NCI-H345 treated with DMSO at 0.1 percent for 48 hours (cell line): Measurements from ENCODE around the gene SETD1A.
A peak's percentile ranks its signal among the peaks of the same experiment; 100 is the strongest.

Experiments
- DNase-seq: peaks from one replicate; lab custom pipeline; 2025; ENCODE audit not compliant: unreplicated experiment; lab: John Stamatoyannopoulos, UW

SETD1A gene

DNA sequence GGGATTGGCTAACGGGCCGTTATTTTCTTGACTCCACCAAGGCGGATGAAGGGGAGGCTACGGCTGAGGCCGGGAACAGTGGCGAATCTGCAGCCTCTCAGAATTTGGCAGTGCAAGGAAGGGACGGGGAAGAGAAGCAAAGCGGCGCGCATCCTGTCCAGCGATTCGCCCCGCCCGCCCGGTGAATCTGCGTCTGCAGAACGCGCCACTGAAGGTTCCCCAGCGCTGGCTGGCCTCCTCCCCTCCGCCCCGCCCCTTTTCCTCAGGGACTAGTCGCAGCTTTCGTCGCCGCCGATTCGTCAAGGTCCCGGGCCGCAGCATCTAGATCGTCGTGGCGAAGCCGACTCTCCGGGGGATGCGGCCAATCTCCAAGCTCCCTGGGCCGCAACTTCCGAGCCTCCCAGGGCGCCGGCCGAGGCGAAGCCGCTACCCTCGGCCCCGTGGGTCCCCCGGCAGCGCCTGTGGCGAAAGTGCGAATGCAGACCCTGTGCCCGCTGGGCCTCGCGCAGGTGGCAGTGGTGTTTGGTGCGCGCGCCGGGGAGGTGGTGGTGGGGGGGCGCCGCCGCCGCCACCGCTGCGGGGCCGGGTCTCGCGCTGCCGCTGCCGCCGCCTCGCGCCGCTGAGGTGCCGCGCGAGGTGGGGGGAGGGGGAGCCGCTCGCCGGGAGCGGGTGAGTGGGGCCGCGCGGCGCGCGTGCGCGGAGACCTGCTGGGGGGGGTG, at the start of gene SETD1A:
TSS of gene SETD1A (plus strand) at position 299 of the 719 bp plus-strand sequence. CDS start 978 bp downstream, outside the sequence.
- peak; percentile 90 for DNase-seq

DNA sequence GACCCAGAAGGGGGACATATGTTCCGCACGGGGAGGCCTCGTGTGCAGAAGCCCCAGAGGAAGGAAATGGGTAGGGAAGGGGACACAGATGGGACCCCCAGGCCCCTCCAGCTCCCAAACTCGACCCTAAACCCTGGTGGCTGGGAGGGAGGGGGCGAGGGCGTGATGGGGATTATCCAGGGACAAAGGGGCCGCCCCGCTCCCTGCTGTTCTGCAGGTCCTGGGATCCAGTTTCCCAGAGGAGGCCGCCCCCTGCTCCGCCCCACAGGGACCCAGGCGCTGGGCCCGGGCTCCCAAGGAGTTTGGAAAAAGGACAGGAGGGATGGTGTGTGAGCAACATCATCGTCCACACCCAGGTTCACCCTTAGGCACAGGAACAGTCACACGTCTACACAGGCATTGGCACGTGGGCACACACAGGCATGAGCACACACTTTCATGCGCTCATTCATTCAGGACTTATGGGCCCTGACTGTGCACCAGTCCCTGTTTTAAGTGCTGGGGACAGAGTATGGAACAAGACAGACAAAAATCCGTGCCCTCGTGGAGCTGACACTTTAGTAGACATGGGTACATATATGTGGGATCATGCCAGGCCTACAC, 47.0 kb upstream of the SETD1A start:
- DNase-seq = no peak

DNA sequence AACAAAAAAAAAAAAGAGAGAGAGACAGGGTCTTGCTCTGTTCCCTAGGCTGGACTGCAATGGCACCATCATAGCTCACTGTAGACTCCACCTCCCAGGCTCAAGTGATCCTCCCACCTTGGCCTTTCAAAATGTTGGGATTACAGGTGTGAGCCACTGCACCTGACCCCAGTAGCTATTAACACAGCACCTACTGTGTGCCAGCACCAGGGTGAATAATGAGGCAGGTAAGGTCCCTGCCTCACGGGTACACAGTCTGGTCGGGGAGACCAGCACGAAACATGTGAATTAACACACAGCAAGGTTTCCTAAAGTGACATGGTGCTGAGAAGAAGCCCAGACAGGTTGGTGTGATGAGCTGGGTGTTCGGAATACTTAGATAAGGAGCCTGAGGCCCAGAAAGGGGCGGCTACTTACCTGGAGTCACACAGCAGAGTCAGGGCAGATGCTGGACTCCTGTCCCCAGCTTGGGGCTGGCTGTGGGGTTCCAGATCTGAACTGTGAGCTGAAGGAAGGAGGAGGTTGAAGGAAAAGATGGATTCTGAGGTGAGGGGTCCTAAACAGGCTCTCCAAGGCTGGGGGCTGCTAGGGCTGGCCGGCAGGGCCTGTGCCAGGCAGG, 44.7 kb upstream of the SETD1A start:
- DNase-seq = no peak

DNA sequence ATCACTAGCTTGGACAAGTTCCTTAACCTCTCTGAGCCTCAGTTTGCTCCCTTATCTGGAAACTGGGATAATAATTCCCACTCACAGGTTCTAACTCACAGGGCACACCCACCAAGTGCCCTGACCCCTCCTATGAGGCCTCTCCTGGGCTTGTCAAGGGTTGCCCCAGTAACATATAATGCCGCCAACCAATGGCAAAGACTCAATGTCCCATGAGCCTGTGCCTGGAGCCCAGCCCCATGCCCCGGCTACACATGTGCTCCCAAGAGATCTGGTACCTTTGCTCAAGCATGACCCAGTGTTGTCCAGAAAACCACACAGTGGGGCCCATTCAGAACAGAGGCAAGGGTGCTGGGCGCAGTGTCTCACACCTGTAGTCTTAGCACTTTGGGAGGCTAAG, 42.7 kb upstream of the SETD1A start:
- no peak for DNase-seq

DNA sequence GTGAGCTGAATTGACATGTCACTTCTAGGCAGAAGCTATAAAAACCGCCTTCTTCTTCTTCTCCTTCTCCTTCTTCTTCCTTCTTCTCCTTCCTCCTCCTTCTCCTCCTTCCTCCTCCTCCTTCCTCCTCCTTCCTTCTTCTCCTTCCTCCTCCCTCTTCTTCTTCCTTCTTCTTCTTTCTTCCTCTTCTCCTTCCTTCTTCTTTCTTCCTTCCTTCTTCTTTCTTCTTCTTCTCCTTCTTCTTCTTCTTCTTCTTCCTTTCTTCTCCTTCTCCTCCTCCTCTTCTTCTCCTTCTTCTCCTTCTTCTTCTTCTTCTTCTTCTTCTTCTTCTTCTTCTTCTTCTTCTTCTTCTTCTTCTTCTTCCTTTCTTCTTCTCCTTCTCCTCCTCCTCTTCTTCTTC, 38.9 kb upstream of the SETD1A start:
- no peak for DNase-seq

DNA sequence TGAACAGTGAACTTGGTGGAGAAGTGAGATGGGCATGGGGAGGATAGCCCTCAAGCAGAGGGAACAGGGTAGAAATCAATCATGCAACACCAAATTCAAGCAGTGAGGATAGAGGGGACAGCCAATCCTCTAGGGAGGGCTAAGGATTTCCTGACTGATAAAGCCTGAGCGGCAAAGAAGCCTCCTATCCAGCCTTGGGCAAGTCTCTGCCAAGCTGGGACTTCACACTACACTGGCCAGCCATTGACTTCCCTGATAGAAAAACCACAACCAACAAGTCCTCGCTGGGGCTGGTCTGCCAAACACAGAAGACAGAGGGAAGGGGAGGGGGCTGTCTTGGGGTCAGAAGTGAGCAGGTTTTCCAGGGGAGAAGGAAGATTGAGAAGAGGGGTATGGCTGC, 36.7 kb upstream of the SETD1A start:
- no peak for DNase-seq

DNA sequence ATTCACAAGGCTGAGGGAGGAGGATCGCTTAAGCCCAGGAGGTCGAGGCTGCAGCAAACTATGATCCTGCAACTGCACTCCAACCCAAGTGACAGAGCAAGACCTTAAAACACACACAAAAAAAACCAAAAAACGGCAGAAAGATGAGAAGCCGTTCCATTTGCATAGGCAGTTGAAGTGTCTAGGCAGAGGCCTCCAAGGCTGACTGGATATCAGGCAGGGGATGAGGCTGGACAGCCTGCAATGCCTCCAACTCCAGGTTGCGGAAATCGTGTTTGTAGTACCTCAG, 36.2 kb upstream of the SETD1A start:
- DNase-seq = no peak

DNA sequence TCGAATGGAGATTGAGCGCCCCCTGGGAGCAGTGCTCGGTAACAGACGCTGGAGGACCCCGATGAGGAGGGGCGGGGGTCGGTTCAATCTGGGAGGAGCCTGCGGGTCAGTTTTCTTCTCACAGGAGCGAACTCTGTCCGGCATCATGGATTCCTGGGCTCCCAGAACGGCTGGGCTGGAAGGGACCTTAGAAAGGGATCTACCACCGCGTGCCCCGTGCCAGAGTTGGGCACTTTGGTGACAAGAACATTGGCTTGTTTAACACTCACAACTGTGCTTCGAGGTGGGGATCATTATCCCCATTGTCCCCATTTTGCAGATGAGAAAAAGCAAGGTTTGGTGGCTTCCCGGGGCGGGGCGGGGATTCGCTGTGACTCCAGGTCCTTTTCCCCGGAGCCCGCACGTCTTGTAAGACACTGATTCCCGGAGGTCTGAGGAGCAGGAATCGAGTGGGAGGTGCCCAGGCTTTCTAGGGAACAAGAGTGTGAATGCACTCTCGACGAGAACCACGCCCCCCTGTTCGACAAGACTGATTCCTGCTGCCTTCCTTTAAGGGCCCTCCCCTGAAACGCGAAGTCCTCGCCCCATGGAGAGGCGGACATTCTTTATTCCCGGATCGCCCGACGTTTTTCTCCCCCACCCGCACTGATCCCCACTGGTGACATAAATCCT, 35.7 kb upstream of the SETD1A start:
- DNase-seq = peak; percentile 94

DNA sequence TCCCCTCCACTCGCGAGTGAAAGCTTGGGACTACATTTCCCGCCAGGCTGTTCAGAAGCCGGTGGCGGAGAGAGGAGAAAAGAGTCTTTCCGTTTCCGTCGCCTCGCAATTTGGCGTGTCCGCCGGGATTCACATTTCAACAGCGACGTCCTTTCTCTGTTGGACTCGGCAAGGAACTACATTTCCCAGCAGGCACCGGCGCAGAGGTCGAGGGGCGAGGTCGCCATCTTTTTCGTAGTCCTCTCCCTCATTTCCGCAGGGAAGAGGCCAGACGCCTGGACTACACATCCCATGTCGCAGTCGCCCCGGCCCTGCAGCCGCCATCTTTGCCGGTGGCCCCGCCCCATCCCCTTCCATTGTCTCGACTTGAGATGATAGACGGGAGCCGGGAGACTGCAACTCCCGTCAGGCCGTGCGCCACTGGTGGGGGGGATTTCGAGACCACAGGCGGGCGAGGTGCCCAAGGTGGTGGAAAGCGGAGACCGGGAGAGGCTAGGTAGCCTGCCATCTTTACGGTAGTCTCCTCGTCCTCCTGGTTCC, 35.1 kb upstream of the SETD1A start:
- DNase-seq = peak; percentile 99

DNA sequence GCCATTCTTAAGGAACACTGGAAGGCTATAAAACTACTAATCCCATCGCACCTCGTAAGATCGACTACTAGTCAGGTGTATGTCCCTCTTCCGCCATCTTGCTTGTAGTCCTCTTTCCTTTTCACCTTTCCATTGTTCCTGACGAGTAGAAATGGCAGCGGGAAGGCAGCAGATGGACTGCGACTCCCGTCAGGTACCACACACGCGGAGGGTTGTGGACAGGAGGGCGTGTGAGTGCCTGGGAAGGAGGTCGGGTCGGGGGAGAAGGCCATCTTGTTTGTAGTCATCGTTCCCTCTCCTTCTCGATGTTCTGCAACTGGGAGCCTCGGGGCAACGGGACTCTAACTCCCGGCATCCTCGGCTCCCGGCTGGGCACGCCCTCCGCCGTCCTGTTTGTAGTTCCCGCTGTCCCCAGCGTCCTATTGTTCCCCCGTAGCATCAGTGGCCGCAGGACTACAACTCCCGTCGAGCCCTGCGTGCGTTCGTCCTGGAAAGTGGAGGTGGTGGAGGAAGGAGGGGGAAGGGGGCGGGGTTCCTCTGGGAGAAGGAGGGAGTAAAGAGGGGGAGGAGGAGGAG, 34.5 kb upstream of the SETD1A start:
- peak; percentile 99 for DNase-seq

DNA sequence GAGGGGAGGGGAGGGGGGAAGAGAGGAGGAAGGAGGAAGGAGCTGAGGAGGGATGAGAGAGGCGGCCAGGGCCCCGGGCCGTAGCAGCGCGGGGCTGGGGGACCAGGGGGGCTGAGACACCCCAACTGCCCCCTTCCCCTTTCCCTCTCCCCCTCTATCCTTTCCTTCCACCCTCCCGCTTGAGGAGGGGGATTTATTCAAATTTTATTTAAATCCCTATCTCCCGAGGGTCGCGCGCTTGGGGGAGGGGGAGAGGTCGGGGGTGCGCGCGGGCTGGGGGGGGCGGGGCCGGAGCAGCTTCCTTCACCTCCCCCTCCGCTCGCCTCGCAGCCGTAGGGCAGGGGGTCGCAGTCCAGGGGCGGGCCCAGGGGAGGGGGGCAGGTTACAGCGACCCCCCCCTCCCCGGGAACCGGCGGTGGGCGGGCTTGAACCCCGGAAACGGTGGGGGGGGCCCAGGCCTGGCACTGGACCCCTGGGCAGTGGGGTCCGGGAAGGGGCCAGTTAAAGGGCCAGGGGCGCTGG, 33.9 kb upstream of the SETD1A start, which contains the start of gene FBXL19:
TSS of gene FBXL19 (plus strand) at position 19 of the 522 bp plus-strand sequence. CDS start 2,183 bp downstream, outside the sequence.
- no peak for DNase-seq

DNA sequence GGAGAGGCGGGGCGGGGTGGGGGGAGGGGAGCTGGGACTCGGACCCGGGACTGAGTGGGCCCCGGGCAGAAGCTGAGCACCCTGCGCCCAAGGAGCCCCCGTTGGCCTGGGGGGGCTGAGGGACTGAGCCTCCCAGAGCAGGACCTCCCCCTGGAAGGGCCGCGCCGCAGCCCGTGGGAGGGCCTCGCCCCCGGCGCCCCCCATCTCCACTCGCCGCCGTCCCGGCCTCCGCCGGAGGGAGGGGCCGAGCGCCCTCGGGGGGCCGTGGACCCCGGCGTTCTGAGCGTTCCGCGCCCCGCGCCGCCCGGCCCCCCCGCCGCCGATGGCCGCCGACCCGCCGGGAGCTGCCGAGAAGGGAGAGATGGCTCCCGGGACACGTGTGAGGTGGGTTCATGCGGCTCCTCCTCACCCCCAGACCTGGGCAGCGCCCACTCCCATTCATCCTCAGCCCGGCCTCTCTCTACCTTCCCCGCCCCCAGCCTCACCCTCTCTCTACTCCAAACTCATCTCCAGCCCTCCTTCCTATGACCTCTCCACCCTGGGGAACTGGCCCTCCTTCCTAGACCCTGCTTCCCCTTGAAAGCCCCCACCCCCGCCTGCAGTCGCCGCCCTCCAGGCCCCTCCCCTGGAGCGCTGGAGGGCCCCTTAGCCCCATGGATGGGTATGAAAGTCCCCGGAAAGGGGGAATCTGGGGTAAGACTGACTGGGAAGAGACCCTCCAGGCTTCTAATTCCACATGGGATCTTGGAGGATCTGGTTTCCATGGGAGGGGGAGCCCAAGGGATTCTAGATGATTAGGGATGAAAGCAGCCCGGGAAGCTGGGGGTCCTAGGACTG, 33.3 kb upstream of the SETD1A start:
- DNase-seq = no peak

DNA sequence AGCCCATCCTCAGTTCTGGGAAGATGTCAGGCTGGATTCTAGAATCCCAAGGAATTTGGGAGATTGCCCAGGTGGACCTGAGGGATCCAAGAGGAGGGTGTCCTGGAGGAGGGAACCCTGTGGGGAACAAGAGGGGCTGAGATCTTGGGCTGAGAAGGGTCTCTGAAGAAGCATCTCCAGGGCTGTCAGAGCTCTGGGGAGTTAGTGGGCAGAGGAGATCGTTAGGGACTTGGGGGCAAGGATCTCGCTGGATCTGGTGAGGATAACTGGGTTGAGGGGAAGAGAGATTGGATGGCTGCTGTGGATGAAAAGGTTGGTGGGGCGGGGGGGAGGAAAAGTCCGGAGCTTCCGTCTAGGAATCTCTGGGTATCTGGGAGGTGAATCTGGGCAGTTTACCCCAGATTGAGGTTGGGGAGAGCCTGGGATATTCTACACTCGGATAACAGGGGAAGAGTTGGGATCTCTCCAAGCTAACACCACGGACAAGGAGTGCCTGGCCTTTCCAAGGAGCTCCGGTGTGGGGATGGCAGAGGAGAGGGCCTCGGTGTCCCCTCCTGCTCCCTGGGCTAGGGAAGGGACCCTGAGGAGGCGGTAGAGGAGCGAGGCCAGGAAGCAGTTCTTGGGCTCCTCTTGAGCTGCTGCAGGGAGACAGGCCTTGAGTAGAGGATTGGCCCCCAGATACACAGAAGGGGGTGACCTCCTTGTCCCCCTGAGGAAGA, 32.5 kb upstream of the SETD1A start:
- DNase-seq = no peak

DNA sequence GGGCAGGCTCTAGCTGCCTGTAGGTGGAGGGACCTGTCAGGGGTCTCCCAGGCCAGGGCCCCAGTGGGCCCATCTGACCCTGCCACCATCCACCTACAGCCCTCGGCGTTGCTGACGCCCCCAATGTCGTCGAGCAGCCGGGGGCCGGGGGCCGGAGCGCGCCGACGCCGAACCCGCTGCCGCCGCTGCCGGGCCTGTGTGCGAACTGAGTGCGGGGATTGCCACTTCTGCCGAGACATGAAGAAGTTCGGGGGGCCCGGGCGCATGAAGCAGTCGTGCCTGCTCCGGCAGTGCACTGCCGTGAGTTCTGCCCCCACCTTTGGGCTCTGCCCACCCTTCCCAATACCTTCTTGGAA, 31.9 kb upstream of the SETD1A start:
- no peak for DNase-seq

DNA sequence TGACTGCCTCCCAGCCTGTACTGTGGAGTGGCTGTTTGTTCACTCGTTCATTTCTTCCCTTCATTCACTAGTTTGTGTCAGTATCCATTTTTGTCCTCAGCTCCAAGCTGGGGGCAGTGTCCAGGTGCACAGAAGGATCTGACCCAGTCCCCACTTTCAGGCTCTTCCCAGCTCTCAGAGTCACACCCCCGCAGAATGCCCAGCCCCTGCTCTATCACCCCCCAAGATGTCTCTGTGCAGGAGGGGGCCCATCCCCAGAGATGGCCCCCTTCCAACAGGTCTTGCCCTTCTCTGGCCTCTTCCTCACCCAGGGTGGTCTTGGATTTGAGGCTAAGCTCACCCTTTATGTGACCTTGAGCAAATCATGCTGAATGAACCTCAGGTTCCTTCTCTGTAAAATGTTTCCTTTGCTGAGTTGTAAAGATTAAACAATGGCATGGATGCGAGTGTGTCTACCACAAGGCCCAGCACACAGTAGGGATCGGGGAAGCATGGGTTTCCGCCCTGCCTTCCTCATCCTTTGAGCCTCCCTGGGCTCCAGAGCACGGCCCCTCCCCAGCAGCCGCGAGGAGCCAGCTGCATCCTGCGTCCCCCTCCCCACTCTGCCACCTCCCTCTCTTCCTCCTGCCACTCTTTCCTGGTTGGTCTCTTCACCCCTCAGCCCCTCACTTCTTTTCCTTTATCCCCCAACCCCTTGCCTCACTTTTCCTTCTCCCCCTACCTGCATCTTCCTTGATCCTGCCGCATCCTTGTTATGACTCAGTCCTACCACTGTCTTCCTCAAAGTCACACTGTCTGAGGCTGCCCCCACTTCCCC, 31.4 kb upstream of the SETD1A start:
- DNase-seq = no peak

DNA sequence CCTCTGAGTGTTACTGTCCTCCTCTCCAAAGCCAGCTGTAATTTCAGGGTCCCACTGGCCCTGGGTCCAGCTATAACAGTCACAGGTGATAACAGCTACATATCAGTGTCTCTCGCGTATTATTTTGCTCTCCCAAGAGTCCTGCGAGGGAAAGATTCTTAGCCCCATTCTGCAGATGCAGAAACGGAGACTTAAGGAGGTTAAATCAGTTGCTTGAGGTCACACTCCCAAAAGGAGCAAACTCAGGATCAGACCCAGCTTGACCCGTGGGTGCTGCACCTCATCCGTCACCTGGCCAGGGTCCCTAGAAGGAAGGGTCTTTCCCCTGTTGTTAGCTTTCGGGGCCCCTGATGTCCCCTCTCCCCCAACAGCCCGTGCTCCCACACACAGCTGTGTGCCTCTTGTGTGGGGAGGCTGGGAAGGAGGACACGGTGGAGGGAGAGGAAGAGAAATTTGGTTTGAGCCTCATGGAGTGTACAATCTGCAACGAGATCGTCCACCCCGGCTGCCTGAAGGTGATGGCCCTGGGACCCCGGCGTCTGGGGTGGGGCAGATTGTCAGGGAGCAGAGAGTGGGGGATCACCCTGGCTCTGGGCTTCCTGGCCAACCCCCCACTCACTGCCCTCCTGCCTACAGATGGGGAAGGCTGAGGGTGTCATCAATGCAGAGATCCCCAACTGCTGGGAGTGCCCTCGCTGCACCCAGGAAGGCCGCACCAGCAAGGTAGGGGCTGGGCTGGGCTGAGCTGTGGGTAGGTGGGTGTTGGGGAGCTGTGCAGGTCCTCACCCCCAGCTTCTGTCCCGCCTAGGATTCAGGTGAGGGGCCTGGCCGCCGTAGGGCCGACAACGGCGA, 30.4 kb upstream of the SETD1A start:
- DNase-seq = no peak

DNA sequence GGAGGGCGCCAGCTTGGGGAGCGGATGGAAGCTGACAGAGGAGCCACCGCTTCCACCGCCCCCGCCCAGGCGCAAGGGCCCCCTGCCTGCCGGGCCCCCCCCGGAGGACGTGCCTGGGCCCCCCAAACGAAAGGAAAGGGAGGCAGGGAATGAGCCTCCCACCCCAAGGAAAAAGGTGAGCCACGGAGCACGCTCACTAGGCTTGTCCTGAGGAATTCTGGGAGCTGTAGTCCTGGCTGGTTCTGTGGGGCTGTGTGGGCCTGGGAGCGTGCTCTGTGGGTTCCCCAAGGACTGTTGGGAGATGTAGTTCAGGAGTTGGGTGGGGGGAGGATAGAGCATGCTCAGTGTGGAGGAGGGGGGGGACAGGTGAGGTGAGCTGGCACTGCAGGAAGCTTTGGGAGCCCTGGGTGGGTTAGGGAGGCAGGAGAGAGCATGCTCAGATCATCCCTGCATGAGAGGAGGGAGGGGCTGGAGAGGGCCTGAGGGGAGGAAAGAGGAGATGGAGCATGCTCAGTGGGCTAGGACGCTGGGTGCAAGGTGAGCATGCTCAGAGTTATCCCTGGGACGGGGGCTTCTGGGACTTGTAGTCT, 29.7 kb upstream of the SETD1A start:
- DNase-seq = peak; percentile 97

DNA sequence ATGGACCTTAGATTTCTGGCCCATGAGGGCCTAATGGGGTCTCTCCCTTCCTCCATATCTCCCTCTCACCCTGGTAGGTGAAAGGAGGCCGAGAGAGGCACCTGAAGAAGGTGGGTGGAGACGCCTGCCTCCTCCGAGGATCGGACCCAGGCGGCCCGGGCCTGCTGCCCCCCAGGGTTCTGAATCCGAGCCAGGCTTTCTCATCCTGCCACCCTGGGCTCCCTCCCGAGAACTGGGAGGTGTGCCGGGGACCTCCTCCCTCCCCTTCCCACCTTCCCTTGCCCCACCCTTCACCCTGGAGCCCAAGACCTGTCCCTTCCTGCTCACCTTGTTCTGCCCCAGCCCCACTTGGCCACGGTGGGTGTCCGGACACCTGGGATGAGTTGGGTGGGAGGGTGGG, 29.2 kb upstream of the SETD1A start:
- DNase-seq = no peak
